Stimulated activated memory B cell treated with anti-CD40 and anti-IgM and Interleukin-4, amounts not matched to agents 10 μg/mL and 1 μg/mL and 100 μg/mL, for 72 hours (primary cell): Measurements from ENCODE around the gene LIPA.
"Not testable (repeated sequence)": the region's sequence is repeated elsewhere in the genome, so short reads cannot be mapped to it uniquely, and the experiment has no call there.

Experiments used
- ATAC-seq: fragments of 150-1000 bp; cut with Tn5 transposase; 2 replicates; pipeline ENCODE4 v1.10.0; 2021
- H3K27ac Mint-ChIP-seq: one replicate; pipeline ENCODE4 v1.8.0; 2022; ENCODE audit warnings: mild to moderate bottlenecking, mixed read lengths
- H3K27me3 Mint-ChIP-seq: one replicate; pipeline ENCODE4 v1.8.0; 2022; ENCODE audit warnings: mixed read lengths
- H3K36me3 Mint-ChIP-seq: one replicate; pipeline ENCODE4 v1.8.0; 2022; ENCODE audit warnings: mixed read lengths
- H3K4me1 Mint-ChIP-seq: one replicate; pipeline ENCODE4 v1.8.0; 2022; ENCODE audit warnings: mixed read lengths
- H3K4me3 Mint-ChIP-seq: one replicate; pipeline ENCODE4 v1.8.0; 2022; ENCODE audit warnings: mild to moderate bottlenecking, moderate library complexity, mixed read lengths
- H3K9me3 Mint-ChIP-seq: one replicate; pipeline ENCODE4 v1.8.0; 2022; ENCODE audit warnings: mixed read lengths

The LIPA gene

DNA sequence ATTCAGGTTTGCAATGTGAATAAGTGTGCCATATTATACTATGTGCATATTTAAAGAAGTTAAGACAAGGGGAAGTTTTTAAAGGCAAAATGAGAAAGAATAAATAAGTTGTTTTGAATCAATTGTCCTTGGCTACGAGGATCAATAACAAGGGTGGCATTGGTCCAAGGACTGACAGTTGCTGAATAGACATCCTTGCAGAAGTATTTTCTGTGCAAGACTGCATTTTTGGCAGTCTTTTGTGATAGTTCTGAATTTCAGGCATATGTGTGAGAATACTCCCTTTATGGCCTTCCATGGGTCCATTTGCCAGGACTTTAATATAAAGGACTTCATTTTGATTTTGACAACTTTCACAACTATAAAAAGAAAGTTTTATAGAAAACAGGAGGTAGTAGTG, 5.4 kb upstream of the LIPA start:
- peaks cover 8% of the 10 kb centered on the region for H3K9me3 Mint-ChIP-seq
- peaks cover 7% of the 10 kb centered on the region for H3K36me3 Mint-ChIP-seq
- H3K4me3 Mint-ChIP-seq = no peak overlapping the region
- H3K27me3 Mint-ChIP-seq = no peaks in the 10 kb centered on the region
- H3K27ac Mint-ChIP-seq = no peak overlapping the region
- no peak for ATAC-seq
- no peaks in the 10 kb centered on the region for H3K4me1 Mint-ChIP-seq

DNA sequence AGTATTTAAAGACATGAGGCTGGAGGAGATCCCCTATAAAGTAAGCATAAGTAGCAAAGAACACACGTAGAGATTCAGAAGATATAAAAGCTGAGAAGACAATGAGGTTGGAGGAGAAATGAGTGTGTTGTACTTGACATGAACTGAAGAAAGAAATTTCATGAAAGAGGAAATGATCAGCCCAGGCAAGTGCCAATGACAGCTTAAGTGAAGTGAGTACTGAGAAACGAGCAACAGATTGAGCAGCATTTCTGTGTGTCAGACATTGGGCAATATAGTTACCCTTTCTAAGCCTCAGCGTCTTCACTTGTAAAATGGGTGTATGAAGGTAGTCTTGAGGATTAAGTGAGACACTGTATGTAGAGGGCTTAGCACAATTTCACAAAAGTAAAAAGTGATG, 4.8 kb upstream of the LIPA start:
- Mint-ChIP-seq H3K36me3 (peaks cover 7% of the 10 kb centered on the region), H3K27me3 (no peaks in the 10 kb centered on the region), H3K27ac (no peak overlapping the region), H3K4me1 (no peaks in the 10 kb centered on the region), H3K4me3 (no peak overlapping the region), H3K9me3 (peaks cover 8% of the 10 kb centered on the region)
- no peak for ATAC-seq

- Mint-ChIP-seq H3K27me3 (no peaks in the 10 kb centered on the region), H3K4me3 (no peak overlapping the region), H3K9me3 (peaks cover 8% of the 10 kb centered on the region), H3K4me1 (peaks cover 5% of the 10 kb centered on the region), H3K36me3 (peaks cover 7% of the 10 kb centered on the region), H3K27ac (no peak overlapping the region)
- no peak for ATAC-seq
Measured at GRCh38 chr10:89255793-89256192, 4.2 kb upstream of the LIPA start.

DNA sequence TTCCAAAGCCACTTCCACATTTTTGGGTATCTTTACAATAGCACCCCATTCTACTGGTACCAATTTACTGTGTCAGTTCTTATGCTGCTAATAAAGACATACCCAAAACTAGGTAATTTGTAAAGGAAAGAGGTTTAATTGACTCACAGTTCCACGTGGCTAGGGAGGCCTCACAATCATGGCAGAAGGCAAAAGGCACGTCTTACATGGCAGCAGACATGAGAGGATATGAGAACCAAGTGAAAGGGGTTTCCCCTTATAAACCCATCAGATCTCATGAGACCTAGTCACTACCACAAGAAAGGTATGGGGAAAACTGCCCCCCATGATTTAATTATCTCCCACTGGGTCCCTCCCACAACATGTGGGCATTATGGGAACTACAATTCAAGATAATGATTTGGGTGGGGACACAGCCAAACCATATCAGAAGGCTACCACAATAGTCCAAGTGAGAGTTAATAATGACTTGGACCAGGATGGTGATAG, 3.6 kb upstream of the LIPA start:
- H3K9me3 Mint-ChIP-seq, H3K4me3 Mint-ChIP-seq, H3K36me3 Mint-ChIP-seq, H3K27me3 Mint-ChIP-seq, ATAC-seq, H3K27ac Mint-ChIP-seq: not testable (repeated sequence)
- H3K4me1 Mint-ChIP-seq = peaks cover 12% of the 10 kb centered on the region

- H3K27ac Mint-ChIP-seq = no peak overlapping the region
- no peak for ATAC-seq
- no peaks in the 10 kb centered on the region for H3K27me3 Mint-ChIP-seq
- no peak overlapping the region for H3K4me3 Mint-ChIP-seq
- H3K4me1 Mint-ChIP-seq = peaks cover 29% of the 10 kb centered on the region
- peaks cover 7% of the 10 kb centered on the region for H3K36me3 Mint-ChIP-seq
- H3K9me3 Mint-ChIP-seq = peaks cover 8% of the 10 kb centered on the region
Measured at GRCh38 chr10:89252225-89252585, 630 bp upstream of the LIPA start.

DNA sequence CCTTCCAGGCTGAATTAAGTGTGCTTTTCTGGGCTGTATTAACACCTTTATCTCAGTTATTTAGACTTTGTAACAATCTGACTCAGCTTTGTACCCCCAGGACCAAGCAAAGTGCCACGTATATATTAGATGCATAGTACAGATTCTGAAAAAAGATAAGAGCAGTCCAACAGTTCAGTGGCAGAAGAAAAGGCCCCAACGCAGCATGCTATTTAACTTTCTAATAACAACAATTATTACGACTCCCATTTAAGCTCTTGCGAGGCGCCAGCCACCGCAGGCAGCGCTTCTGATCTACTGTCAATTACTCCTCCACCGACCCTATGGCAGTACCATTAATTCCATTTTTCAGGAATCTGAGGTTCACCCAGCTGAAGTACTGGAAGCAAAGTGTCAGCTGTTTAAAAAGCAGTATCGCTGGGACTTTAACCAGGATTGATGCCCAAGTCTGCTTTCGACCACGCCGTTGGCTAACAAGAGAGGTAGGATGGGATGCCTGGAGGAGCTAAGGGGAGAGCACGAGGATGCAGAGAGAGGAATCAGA, 638 bp downstream of the LIPA start:
- H3K27me3 Mint-ChIP-seq = no peaks in the 10 kb centered on the region
- peaks cover 7% of the 10 kb centered on the region for H3K36me3 Mint-ChIP-seq
- H3K27ac Mint-ChIP-seq = peak overlapping the region; percentile 69
- H3K4me1 Mint-ChIP-seq = peaks cover 32% of the 10 kb centered on the region
- H3K9me3 Mint-ChIP-seq = peaks cover 8% of the 10 kb centered on the region
- peak overlapping the region; percentile 95 for H3K4me3 Mint-ChIP-seq
- ATAC-seq = no peak

DNA sequence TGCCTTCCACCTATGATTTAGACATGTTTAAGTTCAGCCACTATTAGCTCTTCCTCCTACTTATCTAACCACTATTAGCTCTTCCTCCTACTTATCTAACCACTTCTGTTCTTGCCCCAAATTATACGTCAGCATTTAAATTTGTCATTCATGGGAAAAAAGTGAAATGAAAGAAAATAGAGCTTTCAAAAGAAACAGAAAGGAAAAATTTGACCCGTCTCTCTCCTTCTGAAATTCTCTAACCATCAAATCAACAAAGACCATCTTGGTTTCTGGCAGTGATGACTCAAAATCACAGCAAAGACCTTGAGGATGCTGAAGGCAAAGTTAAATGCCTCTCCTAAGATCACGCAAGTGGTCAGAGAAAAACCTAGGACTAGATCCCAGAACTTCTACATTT, 2.6 kb downstream of the LIPA start:
- no peaks in the 10 kb centered on the region for H3K36me3 Mint-ChIP-seq
- ATAC-seq = no peak
- no peaks in the 10 kb centered on the region for H3K27me3 Mint-ChIP-seq
- peaks cover 41% of the 10 kb centered on the region for H3K4me1 Mint-ChIP-seq
- peak overlapping the region; percentile 67 for H3K27ac Mint-ChIP-seq
- H3K4me3 Mint-ChIP-seq = peak overlapping the region; percentile 15
- no peaks in the 10 kb centered on the region for H3K9me3 Mint-ChIP-seq

DNA sequence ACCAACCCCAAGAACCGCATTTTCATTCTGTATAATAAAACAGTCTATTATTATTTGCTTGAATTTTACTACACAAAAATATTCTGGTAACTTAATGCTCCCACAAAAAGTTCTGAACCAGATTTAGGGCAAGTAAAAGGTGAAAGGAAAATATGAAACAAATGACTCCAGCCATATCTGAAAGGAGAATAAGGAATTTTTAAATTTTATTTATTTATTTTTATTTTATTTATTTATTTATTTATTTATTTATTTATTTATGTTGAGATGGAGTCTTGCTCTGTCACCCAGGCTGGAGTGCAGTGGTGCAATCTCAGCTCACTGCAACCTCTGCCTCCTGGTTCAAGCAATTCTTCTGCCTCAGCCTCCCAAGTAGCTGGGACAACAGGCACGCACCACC, 4.0 kb downstream of the LIPA start:
- not testable (repeated sequence) for ATAC-seq, H3K36me3 Mint-ChIP-seq, H3K27me3 Mint-ChIP-seq, H3K9me3 Mint-ChIP-seq, H3K4me3 Mint-ChIP-seq, H3K27ac Mint-ChIP-seq
- H3K4me1 Mint-ChIP-seq = peaks cover 55% of the 10 kb centered on the region

GRCh38 chr10:89245802-89246201, 5.8 kb downstream of the LIPA start:
- H3K27ac Mint-ChIP-seq = no peak overlapping the region
- H3K9me3 Mint-ChIP-seq = no peaks in the 10 kb centered on the region
- peaks cover 9% of the 10 kb centered on the region for H3K36me3 Mint-ChIP-seq
- no peak for ATAC-seq
- H3K4me3 Mint-ChIP-seq = no peak overlapping the region
- H3K4me1 Mint-ChIP-seq = peaks cover 60% of the 10 kb centered on the region
- no peaks in the 10 kb centered on the region for H3K27me3 Mint-ChIP-seq

DNA sequence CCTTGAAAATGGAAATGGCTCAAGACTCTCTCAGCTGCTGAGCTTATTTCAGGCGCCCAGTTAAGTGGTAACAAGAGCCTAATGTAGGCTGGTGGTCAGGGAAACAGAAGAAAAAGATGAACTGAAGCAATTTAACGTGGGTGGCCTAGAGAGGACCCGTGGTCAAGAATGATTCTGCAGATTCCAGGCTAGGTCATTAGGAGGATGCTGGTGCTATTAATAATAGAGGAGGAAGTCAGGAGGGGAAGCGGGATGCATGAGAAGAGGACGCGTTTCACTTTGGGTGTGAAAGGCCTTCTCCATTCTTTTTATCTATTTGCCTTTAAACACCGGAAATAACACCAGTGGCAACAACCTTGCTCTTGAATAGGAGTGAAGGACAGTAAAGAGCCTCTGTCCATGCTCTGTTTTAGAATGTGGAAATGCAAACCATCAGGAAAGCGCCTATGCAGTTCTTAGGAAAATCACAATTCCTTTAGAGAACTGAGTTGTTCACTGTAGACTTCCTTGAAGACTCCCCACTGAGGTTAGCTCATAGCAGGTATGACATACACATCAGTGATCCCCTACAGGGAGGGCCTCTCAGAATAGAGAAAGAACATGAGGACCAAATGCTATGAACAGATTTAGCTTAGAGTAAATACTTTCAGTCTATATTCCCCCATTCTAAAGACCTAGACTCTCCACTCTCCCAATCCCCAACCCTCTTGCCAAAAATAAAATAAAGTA, 8.6 kb downstream of the LIPA start:
- Mint-ChIP-seq H3K9me3 (no peaks in the 10 kb centered on the region), H3K4me3 (no peak overlapping the region), H3K27me3 (no peaks in the 10 kb centered on the region), H3K27ac (peak overlapping the region; percentile 35), H3K4me1 (peaks cover 48% of the 10 kb centered on the region), H3K36me3 (peaks cover 33% of the 10 kb centered on the region)
- peak; percentile 51 for ATAC-seq

DNA sequence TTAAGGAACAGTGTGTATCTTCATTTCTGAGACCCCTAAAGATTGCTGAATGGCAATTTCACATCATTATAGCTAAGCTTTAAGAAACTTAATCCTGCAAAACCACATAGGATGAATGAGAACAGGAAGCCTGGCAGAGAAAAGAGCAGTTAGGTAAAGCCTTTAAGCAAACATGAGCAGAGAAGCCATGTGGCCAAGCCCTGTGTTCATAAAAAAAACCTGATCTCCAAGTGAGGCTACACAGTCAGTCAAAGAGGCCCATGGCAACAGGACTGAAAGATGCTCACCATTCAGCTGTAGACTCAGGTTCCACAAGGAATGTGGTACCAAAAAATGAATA, 9.3 kb downstream of the LIPA start:
- Mint-ChIP-seq H3K27me3 (no peaks in the 10 kb centered on the region), H3K27ac (peak overlapping the region; percentile 35), H3K9me3 (no peaks in the 10 kb centered on the region), H3K36me3 (peaks cover 39% of the 10 kb centered on the region), H3K4me3 (no peak overlapping the region), H3K4me1 (peaks cover 51% of the 10 kb centered on the region)
- ATAC-seq = no peak

- ATAC-seq = peak; percentile 67
- Mint-ChIP-seq H3K4me3 (no peak overlapping the region), H3K27me3 (no peaks in the 10 kb centered on the region), H3K4me1 (peaks cover 51% of the 10 kb centered on the region), H3K27ac (no peak overlapping the region), H3K36me3 (peaks cover 39% of the 10 kb centered on the region), H3K9me3 (no peaks in the 10 kb centered on the region)
Measured at GRCh38 chr10:89241486-89242344, 9.9 kb downstream of the LIPA start.

DNA sequence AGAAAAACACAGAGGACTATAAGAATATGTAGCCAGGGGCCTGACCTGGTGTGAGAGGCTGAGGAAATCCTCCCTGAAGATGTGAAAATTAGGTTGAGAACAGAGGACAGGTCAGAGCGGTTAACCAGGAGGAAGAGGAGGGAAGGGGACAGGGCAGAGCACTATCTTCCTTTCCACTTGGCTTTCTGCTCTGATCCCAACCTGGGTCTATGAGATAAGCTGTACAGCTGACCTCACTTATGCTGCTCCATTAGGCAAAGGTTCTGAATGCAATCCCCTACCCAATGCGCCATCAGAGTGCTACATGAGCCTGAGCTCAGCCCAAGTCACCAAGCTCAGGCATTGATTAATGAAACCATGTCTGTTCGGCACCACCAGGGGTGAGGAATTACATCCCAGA, 10.5 kb downstream of the LIPA start:
- peaks cover 44% of the 10 kb centered on the region for H3K36me3 Mint-ChIP-seq
- H3K9me3 Mint-ChIP-seq = no peaks in the 10 kb centered on the region
- peaks cover 48% of the 10 kb centered on the region for H3K4me1 Mint-ChIP-seq
- H3K27me3 Mint-ChIP-seq = no peaks in the 10 kb centered on the region
- ATAC-seq = no peak
- H3K4me3 Mint-ChIP-seq = no peak overlapping the region
- no peak overlapping the region for H3K27ac Mint-ChIP-seq

GRCh38 chr10:89240519-89240918, 11.1 kb downstream of the LIPA start:
- no peaks in the 10 kb centered on the region for H3K27me3 Mint-ChIP-seq
- ATAC-seq = no peak
- no peak overlapping the region for H3K27ac Mint-ChIP-seq
- H3K4me3 Mint-ChIP-seq = no peak overlapping the region
- peaks cover 45% of the 10 kb centered on the region for H3K36me3 Mint-ChIP-seq
- H3K9me3 Mint-ChIP-seq = no peaks in the 10 kb centered on the region
- peaks cover 43% of the 10 kb centered on the region for H3K4me1 Mint-ChIP-seq

- ATAC-seq = no peak
- Mint-ChIP-seq H3K4me1 (peaks cover 40% of the 10 kb centered on the region), H3K27me3 (no peaks in the 10 kb centered on the region), H3K4me3 (no peak overlapping the region), H3K9me3 (no peaks in the 10 kb centered on the region), H3K27ac (no peak overlapping the region), H3K36me3 (peaks cover 57% of the 10 kb centered on the region)
Measured at GRCh38 chr10:89238956-89239644, 12.5 kb downstream of the LIPA start.
